CD4-positive, alpha-beta T cell (primary cell): ENCODE results near the gene LMF1. TPM values are rescaled to one million over a fixed set of nuclear protein-coding genes. Genes with fewer than 3 reads are reported as not detected.

ENCODE experiments used
- ATAC-seq: fragments of 200-7000 bp; cut with Tn5 transposase; one replicate; pipeline ENCODE4 v1.10.0; 2022; ENCODE audit warnings: mild to moderate bottlenecking; ENCODE audit not compliant: poor library complexity
- CTCF ChIA-PET: fragments of 350-600 bp; sonication (Branson Sonifier 250); formaldehyde crosslinking; loops from one replicate; lab custom pipeline; 2021; ENCODE audit warnings: antibody characterized with exemption, inconsistent platforms; lab: Charles Lee
- POLR2A ChIA-PET: fragments of 350-600 bp; sonication (Branson Sonifier 250); formaldehyde crosslinking; loops from one replicate; lab custom pipeline; 2021; ENCODE audit warnings: antibody characterized with exemption, inconsistent platforms; lab: Charles Lee
- DNase-seq, 14 experiments: peaks; one replicate each; pipeline ENCODE4 v3.0.0-alpha.2; 2013 to 2020; ENCODE audit warnings: mixed read lengths in 2 of 14
- H3K27ac ChIP-seq, 2 donors: one replicate each; pipeline versions ENCODE4 v1.5.1 to v1.7.0; 2013; ENCODE audit warnings: low read length in 2 of 2, low read depth in 1 of 2, mild to moderate bottlenecking in 1 of 2
- H3K27me3 ChIP-seq, 2 experiments: 1 replicate in 1 of 2; 2 replicates in 1 of 2; pipeline versions ENCODE4 v1.6.1 to v1.7.0; 2013; ENCODE audit warnings: low read length in 2 of 2, control low read depth in 1 of 2, mild to moderate bottlenecking in 1 of 2, moderate library complexity in 1 of 2; ENCODE audit not compliant: insufficient read depth in 2 of 2, control insufficient read depth in 1 of 2
- H3K36me3 ChIP-seq: one replicate; pipeline ENCODE4 v1.6.1; 2013; ENCODE audit warnings: low read length, control low read depth; ENCODE audit not compliant: insufficient read depth
- H3K4me1 ChIP-seq: one replicate; pipeline ENCODE4 v1.6.1; 2013; ENCODE audit warnings: low read length, control low read depth; ENCODE audit not compliant: insufficient read depth
- H3K4me3 ChIP-seq: one replicate; pipeline ENCODE4 v1.5.1; 2013; ENCODE audit warnings: mild to moderate bottlenecking, low read length, moderate library complexity
- H3K9me3 ChIP-seq, 2 experiments: 1 replicate in 1 of 2; 2 replicates in 1 of 2; pipeline versions ENCODE4 v1.6.1 to v1.7.0; 2013; ENCODE audit warnings: low read length in 2 of 2, mild to moderate bottlenecking in 2 of 2, control low read depth in 1 of 2, moderate library complexity in 1 of 2; ENCODE audit not compliant: control insufficient read depth in 1 of 2, insufficient read depth in 1 of 2
- H3K27ac Mint-ChIP-seq: one replicate; pipeline ENCODE4 v1.8.0; 2020; ENCODE audit warnings: mixed read lengths
- H3K27me3 Mint-ChIP-seq: one replicate; pipeline ENCODE4 v1.8.0; 2021; ENCODE audit warnings: mixed read lengths
- H3K36me3 Mint-ChIP-seq: one replicate; pipeline ENCODE4 v1.8.0; 2021; ENCODE audit warnings: low read depth, mixed read lengths
- H3K4me1 Mint-ChIP-seq: one replicate; pipeline ENCODE4 v1.8.0; 2021; ENCODE audit warnings: low read depth, mixed read lengths
- H3K4me3 Mint-ChIP-seq: one replicate; pipeline ENCODE4 v1.8.0; 2020; ENCODE audit warnings: mild to moderate bottlenecking, mixed read lengths
- H3K9me3 Mint-ChIP-seq: one replicate; pipeline ENCODE4 v1.8.0; 2020; ENCODE audit warnings: mixed read lengths
- CTCF ChIP-seq: fragments of 200-600 bp; IDR thresholded peaks from one replicate; pipeline ENCODE4 v1.8.0; 2022; ENCODE audit warnings: antibody characterized with exemption, mild to moderate bottlenecking
- intact Hi-C, 2 experiments: fragments of 100-400 bp; cut with DNase I in 1 of 2; cut with micrococcal nuclease in 1 of 2; formaldehyde crosslinking; loops; one replicate each; pipeline versions ENCODE4 v1.15.1 to v1.9.0; 2023 to 2025; cut with DNase I, micrococcal nuclease
- total RNA-seq, 174 experiments: library from RNA in 2 of 174; stranded (reverse) in 2 of 174; gene quantifications; one replicate each; pipeline ENCODE4 v1.2.3 and lab custom pipeline; 2021 to 2026

Gene LMF1
- total RNA-seq, 2 experiments from 2014 or later: 26.8 to 27.6 TPM

DNA sequence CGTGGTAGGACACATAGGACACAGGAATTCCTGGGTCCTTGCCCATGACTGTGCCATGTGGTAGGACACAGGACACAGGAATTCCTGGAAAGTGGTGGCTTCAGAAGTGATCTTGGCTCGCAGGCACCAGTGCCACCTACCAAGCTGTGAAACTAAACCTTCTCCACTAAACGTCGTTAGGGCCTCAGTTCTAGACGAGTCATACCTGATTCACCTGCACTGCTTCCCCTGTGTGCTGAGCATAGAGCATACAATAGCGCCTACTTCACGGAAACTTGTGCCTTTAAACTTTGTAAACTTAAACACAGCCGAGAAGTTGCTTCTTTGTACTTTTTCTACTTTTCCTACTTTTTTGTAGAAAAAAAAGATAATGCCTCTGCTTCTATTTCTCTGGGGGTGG lies 15.6 kb upstream of the LMF1 start:
- no peaks in the 10 kb centered on the region for H3K36me3 Mint-ChIP-seq
- TF ChIP-seq CTCF: no peak
- H3K4me3 Mint-ChIP-seq: no peak overlapping the region
- Histone ChIP-seq H3K27me3 (peaks cover 0 to 4% of the 10 kb centered on the region in 2 experiments), H3K4me1 (peaks cover 9% of the 10 kb centered on the region), H3K9me3 (no peaks in the 10 kb centered on the region), H3K27ac (no peak overlapping the region), H3K36me3 (no peaks in the 10 kb centered on the region), H3K4me3 (no peak overlapping the region)
- no peaks in the 10 kb centered on the region for H3K27me3 Mint-ChIP-seq
- ChIA-PET CTCF (no interaction called here), POLR2A (interaction anchor here (2.0 kb wide), 1 partner anchor 11 kb away, joined by 6 read pairs; no protein-coding TSS in a partner anchor)
- H3K4me1 Mint-ChIP-seq: no peaks in the 10 kb centered on the region
- intact Hi-C loops: no loop called here
- DNase-seq (no peak), ATAC-seq (no peak)
- no peak overlapping the region for H3K27ac Mint-ChIP-seq
- H3K9me3 Mint-ChIP-seq: no peaks in the 10 kb centered on the region

DNA sequence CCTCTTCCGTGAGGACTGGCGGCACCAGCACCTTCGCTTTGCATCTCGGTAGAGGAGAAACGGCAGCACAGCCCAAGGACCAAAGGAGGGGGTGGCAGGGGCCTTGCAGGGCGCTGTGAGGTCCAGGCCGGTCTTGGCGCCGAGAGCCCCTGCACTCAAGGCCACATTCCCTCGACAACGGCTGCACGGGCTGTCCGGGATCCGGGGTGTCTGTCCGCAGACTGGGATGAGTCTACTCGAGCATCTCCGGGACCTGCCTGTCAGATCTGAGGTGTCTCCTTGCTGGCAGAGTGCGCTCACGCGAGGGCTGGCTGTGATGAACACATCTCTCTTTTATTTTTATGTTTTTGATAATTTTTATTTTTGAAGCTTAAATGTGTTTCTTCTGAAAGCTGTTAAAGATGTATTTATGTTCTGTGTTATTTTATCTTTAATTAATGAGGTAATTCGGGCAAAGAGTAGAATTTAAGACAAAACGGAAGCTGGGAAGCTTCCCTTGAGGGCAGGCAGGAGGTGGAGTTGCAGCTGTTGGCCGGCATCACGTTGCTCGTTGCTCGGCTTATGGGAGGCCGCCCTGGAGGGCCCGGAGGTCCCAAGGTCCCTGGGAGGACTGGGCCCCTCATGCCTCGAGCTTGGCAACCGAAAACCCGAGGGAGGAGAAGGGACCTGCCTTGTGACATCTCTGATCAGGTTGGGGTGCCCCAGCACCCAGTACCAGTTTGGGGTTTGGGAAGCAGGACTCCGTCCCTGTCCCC lies 15.0 kb upstream of the LMF1 start:
- H3K27me3 ChIP-seq: peaks cover 0 to 4% of the 10 kb centered on the region in 2 experiments
- no peak overlapping the region for H3K27ac ChIP-seq
- H3K36me3 ChIP-seq: no peaks in the 10 kb centered on the region
- H3K9me3 ChIP-seq: no peaks in the 10 kb centered on the region
- Mint-ChIP-seq H3K4me3 (no peak overlapping the region), H3K27me3 (no peaks in the 10 kb centered on the region), H3K9me3 (no peaks in the 10 kb centered on the region), H3K4me1 (no peaks in the 10 kb centered on the region), H3K27ac (no peak overlapping the region), H3K36me3 (no peaks in the 10 kb centered on the region)
- no peak for TF ChIP-seq CTCF
- CTCF ChIA-PET: no interaction called here
- intact Hi-C loops: no loop called here
- POLR2A ChIA-PET: interaction anchor here (2.0 to 7.0 kb wide), 2 partner anchors 11 to 12 kb away, joined by 6 to 78 read pairs; no protein-coding TSS in a partner anchor
- H3K4me3 ChIP-seq: no peak overlapping the region
- DNase-seq (no peak), ATAC-seq (no peak)
- H3K4me1 ChIP-seq: peaks cover 13% of the 10 kb centered on the region

DNA sequence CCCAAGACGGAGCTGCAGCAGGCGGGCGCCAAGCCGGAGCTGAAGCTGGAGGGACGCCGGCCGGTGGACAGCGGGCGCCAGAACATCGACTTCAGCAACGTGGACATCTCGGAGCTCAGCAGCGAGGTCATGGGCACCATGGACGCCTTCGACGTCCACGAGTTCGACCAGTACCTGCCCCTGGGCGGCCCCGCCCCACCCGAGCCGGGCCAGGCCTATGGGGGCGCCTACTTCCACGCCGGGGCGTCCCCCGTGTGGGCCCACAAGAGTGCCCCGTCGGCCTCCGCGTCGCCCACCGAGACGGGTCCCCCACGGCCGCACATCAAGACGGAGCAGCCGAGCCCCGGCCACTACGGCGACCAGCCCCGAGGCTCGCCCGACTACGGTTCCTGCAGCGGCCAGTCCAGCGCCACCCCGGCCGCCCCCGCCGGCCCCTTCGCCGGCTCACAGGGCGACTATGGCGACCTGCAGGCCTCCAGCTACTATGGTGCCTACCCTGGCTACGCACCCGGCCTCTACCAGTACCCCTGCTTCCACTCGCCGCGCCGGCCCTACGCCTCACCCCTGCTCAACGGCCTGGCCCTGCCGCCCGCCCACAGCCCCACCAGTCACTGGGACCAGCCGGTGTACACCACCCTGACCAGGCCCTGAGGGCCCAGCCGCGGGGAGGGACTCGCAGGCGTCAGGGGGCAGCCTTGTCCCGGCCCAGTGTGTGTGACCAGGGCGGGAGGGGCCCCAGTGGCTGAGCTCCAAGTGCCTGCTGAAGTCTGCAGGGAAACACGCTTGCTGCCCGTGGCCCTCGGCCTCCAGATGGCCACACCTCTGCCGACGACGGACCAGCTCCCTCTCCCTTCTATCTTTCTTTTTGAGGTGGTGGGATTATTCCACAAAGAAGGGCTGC lies 14.2 kb upstream of the LMF1 start:
- no peak for ATAC-seq
- CTCF ChIA-PET: no interaction called here
- H3K36me3 ChIP-seq: no peaks in the 10 kb centered on the region

More for the DNA sequence above, 14.2 kb upstream of the LMF1 start:
- H3K4me1 Mint-ChIP-seq: no peaks in the 10 kb centered on the region
- no peak overlapping the region for H3K27ac Mint-ChIP-seq
- no peak overlapping the region for H3K4me3 Mint-ChIP-seq
- POLR2A ChIA-PET: interaction anchor here (7.0 kb wide), 1 partner anchor 12 kb away, joined by 78 read pairs; no protein-coding TSS in a partner anchor
- no peaks in the 10 kb centered on the region for H3K27me3 Mint-ChIP-seq
- peaks cover 0 to 4% of the 10 kb centered on the region in 2 experiments for H3K27me3 ChIP-seq
- intact Hi-C loops: no loop called here
- H3K4me3 ChIP-seq: no peak overlapping the region
- H3K4me1 ChIP-seq: peaks cover 20% of the 10 kb centered on the region
- no peak overlapping the region for H3K27ac ChIP-seq
- DNase-seq: no peak
- no peak for TF ChIP-seq CTCF
- no peaks in the 10 kb centered on the region for H3K36me3 Mint-ChIP-seq
- H3K9me3 Mint-ChIP-seq: no peaks in the 10 kb centered on the region
- no peaks in the 10 kb centered on the region for H3K9me3 ChIP-seq
